ENCODE measurements around the gene GRIFIN.
A peak's percentile ranks its signal among the peaks of the same experiment; 100 is the strongest.

GRIFIN gene

DNA sequence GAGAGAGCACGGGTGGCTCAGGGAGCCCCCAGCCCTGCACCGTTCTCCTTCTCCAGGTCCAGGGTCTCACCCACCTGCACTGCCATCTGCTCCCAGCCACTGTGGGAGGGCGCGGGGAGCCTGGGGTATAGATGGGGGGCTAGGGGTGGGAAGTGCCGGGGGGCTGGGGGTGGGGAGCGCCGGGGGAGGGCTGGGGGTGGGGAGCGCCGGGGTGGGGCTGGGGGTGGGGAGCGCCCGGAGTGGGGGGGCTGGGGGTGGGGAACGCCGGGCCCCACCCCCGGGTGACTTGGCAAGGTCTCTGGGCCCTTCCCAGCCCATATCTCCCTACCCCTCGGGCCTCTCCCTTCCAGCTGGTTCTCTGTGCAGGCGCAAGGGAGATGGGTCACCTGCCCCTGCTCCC, at the start of gene GRIFIN:
GRIFIN (minus strand) TSS at position 101 of the 400 bp plus-strand sequence; CDS start at position 86, 15 bp downstream.
- DNase-seq, result no peak

DNA sequence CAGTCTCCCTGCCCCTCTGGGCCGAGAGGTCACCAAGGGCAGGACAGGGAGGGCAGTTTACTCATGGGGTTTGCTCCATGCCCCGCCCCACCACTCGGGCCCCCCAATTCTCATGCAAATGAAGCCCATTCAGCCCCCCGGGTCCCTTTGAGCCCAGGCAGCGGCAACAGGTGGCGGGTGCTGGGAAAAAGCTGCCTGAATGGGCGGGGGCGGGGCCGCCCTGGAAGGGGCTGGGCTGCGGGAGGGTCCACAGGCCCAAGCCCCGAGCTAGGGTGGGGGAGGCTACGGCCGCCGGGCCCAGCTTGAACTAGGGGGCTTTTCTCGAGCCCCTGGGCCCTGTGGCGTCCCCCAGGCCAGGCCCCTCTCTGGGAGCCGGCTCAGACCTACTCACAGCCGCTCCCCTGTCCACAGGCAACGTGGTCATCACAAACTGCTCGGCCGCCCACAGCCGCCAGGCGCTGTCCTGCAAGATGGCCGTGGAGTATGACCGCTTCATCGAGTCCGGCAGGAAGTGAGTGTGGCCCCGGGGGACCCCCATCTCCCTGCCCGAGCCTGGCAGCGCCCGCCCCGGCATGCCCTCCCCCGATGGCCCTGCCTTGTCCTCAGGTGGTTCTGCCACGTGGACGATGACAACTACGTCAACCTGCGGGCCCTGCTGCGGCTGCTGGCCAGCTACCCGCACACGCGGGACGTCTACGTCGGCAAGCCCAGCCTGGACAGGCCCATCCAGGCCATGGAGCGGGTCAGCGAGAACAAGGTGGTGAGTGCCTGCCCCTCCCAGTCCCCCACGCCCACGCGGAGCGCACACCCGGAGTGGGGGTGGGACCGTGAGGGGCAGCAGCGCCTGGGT, 48.8 kb upstream of the GRIFIN start:
- DNase-seq, result no peak

GRCh38 chr7:2523941-2524807, 48.0 kb upstream of the GRIFIN start:
- DNase-seq, result peak; percentile 99

GRCh38 chr7:2523461-2523936, 47.3 kb upstream of the GRIFIN start:
- DNase-seq, result peak; percentile 89

DNA sequence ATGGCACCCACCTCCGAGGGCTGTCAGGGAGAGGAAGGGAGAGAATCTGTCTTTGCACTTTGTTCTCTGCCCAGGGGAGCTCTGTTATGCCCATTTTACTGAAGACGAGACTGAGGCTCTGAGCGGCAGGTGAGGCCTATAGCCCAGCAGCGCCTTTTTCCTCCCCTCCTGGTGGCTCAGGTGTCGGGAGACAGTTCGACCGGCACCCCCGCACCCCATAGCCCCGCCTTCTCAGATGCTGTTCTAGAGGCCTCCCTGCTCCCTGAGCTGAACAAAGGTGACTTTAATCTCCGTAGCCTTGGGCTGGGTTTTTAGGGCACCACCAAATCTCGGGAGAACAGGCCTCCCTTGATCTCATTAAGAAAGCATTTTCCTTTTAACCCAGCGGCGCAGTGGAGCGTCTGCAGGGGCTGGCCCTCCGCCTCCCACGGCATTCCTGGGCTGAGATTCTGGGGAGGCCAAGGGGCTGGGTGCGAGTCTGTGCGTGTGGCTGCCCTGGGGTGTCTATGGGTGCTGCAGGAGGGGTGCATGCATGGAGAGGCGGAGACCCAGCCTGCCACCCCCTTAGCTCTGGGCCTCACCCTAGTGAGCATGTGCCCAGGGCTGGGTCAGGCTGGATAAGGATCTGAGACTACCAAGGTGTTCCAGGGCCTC, 46.7 kb upstream of the GRIFIN start:
- DNase-seq, result peak; percentile 24

- no peak for DNase-seq
Observed at GRCh38 chr7:2521952-2522591, 45.9 kb upstream of the GRIFIN start.

DNA sequence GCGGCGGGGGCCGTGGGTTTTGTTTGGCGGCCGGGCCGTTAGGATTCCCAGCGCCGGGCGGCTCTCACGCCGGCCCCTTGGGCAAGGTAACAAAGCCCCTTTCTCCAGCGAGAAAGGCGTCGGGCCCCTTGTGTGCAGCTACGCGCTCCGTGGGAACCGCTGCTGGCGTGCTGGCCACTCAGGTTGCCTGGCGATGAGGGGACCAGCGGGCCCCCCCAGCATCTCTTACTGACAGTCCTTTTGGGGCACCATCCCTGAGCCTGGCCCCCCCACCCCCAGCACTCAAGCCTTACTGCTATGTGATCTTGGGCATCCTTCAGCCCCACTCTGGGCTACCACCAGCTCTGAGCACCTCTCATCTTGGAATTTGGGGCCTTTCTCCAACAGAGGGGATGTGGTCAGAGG, 45.1 kb upstream of the GRIFIN start:
- no peak for DNase-seq

- no peak for DNase-seq
Observed at GRCh38 chr7:2520761-2521290, 44.6 kb upstream of the GRIFIN start.

DNA sequence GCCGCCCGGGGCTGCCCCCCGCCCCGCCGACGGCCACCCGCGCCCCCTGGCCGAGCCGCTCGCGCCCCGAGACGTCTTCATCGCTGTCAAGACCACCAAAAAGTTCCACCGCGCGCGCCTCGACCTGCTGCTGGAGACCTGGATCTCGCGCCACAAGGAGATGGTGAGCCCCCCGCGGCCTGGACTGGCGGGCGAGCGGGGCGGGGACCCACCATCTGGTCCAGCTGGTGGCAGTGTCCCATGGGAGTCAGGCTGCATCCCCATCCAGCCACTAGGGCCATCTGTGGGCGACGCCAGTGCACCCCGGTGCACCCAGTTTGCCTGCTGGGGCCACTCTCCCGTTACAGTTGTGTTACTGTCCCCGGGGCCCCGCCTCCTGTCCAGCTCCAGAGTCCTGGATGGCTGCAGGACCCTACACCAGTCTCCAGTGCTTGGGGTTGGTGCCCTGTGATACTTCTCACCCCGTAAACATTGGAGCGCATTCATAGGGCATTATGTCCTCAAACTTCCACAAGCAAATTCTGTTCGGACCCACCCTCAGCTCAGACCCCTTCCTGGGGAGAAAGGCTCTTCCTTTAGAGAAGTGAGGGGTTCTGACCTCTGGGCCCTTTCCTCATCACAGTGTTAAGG, 44.0 kb upstream of the GRIFIN start:
- DNase-seq, result peak; percentile 43

DNA sequence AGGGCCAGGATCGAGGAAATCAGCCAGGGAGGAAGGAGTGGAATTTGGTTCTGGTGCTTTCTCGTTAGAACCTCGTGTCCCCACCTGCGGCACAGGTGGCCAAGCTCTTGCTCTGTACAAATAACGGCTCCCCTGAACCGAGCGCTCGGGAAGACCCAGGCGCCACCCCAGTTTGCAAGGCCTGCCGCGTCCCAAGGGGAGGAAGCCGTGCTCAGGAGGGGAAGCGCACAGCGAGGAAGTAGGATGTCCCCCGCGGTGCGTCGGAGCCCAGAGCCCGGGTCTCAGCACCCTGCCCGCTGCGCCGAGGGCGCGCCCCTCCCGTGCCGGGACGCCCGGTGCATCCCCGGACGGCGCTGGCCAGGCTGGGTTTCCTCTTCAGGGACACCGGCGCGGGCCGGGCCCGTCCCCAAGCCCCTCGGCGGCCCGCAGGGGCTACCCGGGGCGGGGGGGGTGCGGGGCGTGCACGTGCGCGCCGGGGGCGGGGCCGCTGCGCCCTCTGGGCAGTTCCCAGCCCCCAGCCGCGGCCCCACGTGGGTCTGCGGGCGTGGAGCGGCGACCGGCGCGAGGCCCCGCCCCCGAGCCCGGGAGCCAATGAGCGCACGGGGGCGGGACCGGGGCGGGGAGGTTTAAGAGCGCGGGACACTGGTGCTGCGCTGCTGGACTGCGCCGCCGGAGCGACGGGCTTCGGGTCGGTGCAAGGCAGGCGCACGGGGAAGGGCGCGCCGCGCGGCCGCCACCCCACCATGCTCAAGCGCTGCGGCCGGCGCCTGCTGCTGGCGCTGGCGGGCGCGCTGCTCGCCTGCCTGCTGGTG, 43.1 kb upstream of the GRIFIN start, which contains the start of gene LFNG:
LFNG (plus strand) TSS at position 656 of the 812 bp plus-strand sequence; CDS start at position 744, 88 bp downstream.
- DNase-seq, result peak; percentile 93

GRCh38 chr7:2518737-2519118, 42.5 kb upstream of the GRIFIN start:
- DNase-seq, result no peak

DNA sequence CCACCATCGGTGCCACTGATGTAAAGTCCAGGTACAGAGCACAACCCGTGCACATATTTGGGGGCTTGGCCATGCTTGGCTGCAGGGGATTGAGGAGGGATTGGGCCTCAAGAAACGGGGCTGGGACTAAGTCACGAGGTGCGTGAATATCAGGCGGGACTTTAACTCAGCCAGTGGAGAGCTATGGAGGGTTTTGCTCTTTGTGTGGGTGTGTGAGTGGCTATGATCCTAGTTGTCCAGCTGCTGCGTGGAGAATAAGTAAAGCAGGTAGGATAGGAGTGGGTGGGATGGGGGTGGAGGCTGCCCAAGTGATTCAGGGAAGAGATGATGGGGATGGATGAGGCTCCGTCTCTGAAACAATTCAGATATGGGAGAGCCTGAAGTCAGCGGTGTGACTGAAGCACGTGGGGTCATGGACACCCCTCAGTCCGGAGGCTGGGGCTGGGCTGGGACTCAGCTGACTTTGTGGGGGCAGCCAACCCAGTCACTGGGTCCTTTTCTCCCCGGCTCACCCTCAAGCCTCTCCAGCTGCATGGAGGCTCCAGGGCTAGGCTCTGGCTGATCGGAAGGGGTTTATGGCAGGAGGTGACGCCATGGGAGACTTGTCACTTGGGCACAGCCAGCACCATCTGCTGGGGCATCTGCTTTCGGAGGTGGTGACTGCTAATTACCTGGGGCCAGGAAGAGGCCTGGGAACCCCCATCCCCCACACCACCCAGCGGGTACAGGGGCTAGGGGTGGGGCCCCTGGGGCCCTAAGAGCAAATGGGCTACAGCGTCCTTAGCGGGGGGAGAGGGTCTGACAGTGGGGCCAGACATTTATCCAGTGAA, 41.7 kb upstream of the GRIFIN start:
- DNase-seq, result no peak

- no peak for DNase-seq
Observed at GRCh38 chr7:2517026-2517425, 40.8 kb upstream of the GRIFIN start.

DNA sequence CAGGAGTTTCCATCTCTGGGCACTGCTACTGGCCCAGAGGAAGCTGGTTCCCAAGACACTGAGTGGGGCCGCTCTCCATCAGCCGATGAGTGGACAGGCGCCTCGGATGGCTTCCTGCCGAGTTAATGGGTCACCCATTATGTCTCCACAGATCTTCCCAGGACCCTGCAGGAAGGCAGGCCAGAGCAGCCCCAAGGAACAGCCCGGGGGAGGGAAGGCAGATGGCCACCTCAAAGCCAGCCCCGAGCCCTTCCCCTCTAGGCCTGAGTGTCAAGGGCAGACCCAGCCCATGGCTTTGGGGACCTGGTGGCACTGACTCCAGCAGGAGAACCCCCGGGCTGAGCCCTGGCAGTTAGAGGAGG, 40.0 kb upstream of the GRIFIN start:
- DNase-seq, result peak; percentile 44

DNA sequence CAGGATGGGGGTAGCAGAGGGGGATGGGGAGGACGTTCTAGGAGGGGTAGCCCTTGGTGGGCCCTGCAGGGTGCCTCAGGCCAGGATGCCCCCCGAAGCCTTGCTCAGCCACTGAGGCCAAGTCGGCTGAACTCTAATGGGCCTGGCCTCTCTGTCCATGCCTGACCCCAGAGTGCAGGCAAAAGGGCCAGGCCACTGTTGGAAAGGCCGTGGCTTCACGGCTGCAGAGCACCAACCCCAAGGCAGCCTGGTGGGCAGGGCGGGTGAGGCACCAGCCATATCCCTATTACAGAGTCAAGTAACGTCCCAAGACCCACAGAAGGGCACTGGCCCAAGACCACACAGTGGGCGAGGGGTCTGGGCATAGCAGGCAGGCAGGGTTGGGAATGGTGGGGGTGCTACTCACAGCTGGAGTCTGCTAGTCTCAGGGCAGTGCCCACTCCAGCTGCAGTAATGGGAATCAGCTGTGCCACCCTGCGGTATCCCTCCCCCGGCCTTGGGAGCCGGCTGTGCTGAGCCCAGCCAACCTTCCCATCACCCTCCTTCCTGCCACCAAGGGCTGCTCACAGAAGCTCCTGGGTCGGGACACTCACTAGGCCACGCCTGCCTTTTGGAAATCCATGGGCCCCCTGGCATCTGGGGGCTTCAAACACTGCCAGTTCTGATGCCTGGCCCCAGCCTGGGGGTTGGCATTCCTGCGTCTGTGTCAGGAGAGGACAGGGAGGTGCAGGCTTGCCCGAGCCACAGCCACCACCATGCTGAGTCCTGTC, 39.4 kb upstream of the GRIFIN start:
- DNase-seq, result no peak

DNA sequence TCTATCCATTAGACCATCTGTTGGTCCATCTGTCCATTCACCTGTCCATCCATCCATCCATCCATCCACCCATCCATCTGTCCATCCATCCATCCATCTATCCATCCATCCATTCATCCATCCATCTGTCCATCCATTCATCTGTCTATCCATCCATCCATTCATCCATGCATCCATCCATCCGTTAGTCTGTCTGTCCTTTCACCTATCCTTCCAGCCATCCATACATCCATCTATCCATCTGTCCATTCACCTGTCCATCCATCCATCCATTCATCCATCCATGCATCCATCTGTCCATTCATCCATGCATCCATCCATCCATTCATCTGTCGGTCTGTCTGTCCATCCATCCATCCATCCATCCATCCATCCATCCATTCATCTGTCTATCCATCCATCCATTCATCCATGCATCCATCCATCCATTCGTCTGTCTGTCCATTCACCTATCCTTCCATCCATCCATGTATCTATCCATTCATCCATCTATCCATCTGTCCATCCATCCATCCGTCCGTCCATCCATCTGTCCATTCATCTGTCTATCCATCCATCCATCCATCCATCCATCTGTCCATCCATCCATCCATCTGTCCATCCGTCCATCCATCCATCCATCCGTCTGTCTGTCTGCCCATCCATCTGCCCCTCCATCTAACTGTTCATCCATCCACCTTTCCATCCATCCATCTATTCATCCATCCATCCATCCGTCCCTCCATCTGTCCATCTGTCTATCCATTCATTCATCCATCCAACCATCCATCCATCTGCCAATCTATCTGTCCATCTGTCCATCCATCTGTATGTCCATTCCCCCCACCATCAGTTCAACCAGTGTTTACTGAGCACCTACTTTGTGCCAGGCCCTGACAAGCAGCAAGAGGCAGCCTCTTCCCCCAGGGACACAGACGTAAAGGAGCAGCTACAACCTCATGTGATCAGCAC, 38.5 kb upstream of the GRIFIN start:
- DNase-seq, result no peak

DNA sequence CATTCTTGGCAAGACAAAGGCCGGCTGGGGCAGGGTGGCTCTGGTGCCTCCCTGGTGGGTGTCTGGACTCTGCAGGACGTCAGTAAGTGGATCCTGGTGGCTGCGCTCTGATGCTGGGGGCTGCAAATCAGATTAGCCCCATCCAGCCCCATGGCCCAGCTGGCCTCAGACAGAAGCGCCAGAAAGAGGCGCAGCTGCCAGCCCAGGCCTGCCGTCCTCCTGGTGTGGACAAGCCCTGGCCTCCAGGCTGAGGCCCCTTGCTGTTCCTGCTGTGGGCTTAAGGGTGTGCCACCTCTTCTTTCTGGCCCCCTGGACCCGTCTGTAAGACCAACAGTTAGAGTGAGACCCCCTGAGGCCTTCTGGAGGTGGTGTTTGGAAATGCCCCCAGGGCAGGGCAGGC, 37.5 kb upstream of the GRIFIN start:
- peak; percentile 38 for DNase-seq

DNA sequence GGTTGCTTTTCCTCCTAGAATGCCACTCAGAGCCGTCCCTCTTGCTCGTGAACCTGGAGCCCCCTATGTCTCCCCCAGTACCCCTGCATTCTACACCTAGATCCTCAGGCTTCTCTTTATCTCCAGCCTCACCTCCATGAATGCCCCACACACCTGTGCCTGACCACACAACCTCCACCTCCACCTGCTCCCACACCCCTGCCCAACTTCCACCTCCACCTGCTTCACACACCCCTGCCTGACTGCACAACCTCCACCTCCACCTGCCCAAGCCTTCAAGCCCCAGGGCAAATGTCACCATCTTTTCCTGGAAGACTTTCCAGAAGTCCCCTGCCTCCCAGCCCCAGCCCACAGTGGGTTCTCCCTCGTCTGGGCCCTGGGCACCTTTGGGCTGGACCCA, 36.5 kb upstream of the GRIFIN start:
- DNase-seq, result peak; percentile 61

Data from NCI-H146 (cell line).